Thoracic aorta (tissue), 2 donors: Measurements from ENCODE around the gene TNNI2. TPM values are rescaled to one million over a fixed set of nuclear protein-coding genes. Genes with fewer than 3 reads are reported as not detected.

Experiments
- ATAC-seq: fragments of 150-250 bp; one replicate; pipeline ENCODE4 v1.8.0; 2017; ENCODE audit warnings: low read depth; ENCODE audit not compliant: insufficient number of reproducible peaks, low FRiP score
- DNase-seq: peaks from one replicate; pipeline ENCODE4 v3.0.0-alpha.2; 2020; ENCODE audit warnings: low spot score
- H3K27ac ChIP-seq, 2 donors: fragments of 200-600 bp; sonication (generic); 1 replicate in 1 of 2; 2 replicates in 1 of 2; pipeline ENCODE4 v1.5.1; 2016; ENCODE audit warnings: mild to moderate bottlenecking in 2 of 2, moderate library complexity in 2 of 2
- H3K27me3 ChIP-seq: fragments of 200-600 bp; sonication (generic); replicated peaks from 2 replicates; pipeline ENCODE4 v1.6.0; 2016; ENCODE audit warnings: mild to moderate bottlenecking; ENCODE audit not compliant: insufficient read depth
- H3K36me3 ChIP-seq: fragments of 200-600 bp; sonication (generic); one replicate; pipeline ENCODE4 v1.5.1; 2016
- H3K4me1 ChIP-seq, 2 donors: fragments of 200-600 bp; sonication (generic); 1 replicate in 1 of 2; 2 replicates in 1 of 2; pipeline versions ENCODE4 v1.5.1 to v1.6.0; 2016; ENCODE audit warnings: low read depth in 2 of 2, mild to moderate bottlenecking in 1 of 2; ENCODE audit not compliant: control insufficient read depth in 1 of 2
- H3K4me3 ChIP-seq: fragments of 200-600 bp; sonication (generic); 2 replicates; pipeline ENCODE4 v1.5.1; 2016; ENCODE audit warnings: mild to moderate bottlenecking
- H3K9me3 ChIP-seq: fragments of 200-600 bp; sonication (generic); 2 replicates; pipeline ENCODE4 v1.5.1; 2016
- total RNA-seq, 2 donors: library from RNA; depleted of rRNA; stranded (reverse); fragments of >200 nt; gene quantifications; one replicate each; pipeline versions ENCODE4 v1.1.0 to v1.2.3, GENCODE V29; 2016
- TF ChIP-seq, protein P1 (sequence below): fragments of 200-600 bp; sonication (generic); IDR thresholded peaks from one replicate; pipeline ENCODE4 v1.5.1; 2019; ENCODE audit warnings: antibody characterized with exemption

TNNI2 gene
- total RNA-seq, 2 donors from 2014 or later, result not detected

DNA sequence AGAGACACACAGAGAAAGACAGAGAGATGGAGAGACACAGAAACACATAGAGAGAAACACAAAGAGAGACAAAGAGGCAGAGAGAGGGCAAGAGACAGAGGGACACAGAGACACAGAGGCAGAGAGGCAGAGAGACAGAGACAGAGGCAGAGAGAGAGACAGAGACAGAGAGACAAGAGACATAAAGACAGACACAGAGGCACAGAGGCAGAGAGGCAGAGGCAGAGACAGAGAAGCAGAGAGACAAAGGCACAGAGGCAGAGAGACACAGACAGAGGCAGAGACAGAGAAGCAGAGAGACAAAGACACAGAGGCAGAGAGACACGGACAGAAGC lies 6.3 kb downstream of the TNNI2 start:
- ATAC-seq, result no peak
- TF ChIP-seq, protein P1, sequence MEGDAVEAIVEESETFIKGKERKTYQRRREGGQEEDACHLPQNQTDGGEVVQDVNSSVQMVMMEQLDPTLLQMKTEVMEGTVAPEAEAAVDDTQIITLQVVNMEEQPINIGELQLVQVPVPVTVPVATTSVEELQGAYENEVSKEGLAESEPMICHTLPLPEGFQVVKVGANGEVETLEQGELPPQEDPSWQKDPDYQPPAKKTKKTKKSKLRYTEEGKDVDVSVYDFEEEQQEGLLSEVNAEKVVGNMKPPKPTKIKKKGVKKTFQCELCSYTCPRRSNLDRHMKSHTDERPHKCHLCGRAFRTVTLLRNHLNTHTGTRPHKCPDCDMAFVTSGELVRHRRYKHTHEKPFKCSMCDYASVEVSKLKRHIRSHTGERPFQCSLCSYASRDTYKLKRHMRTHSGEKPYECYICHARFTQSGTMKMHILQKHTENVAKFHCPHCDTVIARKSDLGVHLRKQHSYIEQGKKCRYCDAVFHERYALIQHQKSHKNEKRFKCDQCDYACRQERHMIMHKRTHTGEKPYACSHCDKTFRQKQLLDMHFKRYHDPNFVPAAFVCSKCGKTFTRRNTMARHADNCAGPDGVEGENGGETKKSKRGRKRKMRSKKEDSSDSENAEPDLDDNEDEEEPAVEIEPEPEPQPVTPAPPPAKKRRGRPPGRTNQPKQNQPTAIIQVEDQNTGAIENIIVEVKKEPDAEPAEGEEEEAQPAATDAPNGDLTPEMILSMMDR, result no peak
- H3K36me3 ChIP-seq, result no peaks in the 10 kb centered on the region
- no peak overlapping the region for H3K4me3 ChIP-seq
- H3K9me3 ChIP-seq, result no peaks in the 10 kb centered on the region
- no peak for DNase-seq
- no peaks in the 10 kb centered on the region for H3K4me1 ChIP-seq
- H3K27me3 ChIP-seq, result no peaks in the 10 kb centered on the region
- no peak overlapping the region for H3K27ac ChIP-seq

DNA sequence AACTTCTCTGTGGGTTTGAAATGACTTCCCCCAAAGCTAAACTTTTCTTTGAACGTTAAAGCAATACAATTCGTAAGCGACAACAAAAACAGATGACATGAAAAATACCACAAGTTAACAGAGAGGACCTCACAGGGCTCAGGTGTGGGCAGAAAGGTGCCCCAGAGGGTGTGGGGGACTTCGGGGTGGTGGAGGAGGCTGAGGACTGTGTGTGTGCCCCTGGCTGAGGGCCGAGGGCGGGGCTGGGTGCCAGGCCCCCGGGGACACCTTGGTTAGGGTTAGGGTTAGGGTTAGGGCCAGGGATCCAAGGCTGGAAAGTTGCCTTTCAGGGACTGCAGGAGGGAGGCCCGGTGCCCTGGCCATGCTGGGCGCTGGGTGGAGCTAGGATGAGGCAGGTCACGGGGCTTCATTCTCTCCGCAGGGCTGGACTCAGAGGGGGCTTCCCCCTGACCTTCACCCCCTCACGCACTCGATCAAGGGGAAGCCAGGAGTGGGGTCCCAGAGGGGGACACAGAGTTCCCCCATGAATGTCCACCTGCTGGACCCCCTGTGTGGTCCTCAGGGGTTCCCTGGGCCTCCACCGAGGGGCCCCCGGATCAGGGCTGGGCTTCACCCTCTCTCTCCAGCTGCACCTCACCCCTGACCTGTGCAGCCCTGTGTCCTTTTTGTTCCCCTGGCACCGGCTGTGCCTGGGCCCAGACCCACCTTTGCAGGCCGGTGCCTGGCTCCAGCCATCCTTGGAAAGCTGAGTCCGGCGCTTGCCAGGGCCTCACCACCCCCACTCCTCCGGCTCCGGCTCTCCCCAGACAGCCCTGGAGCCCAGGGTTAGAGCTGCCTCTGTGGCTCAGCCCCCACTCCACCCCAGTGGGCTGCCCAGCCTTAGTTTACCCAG lies 7.0 kb downstream of the TNNI2 start:
- H3K27me3 ChIP-seq, result no peaks in the 10 kb centered on the region
- DNase-seq (no peak), ATAC-seq (no peak)
- H3K27ac ChIP-seq, result no peak overlapping the region
- H3K4me1 ChIP-seq, result no peaks in the 10 kb centered on the region
- TF ChIP-seq, protein P1, result no peak
- H3K36me3 ChIP-seq, result no peaks in the 10 kb centered on the region
- no peaks in the 10 kb centered on the region for H3K9me3 ChIP-seq
- H3K4me3 ChIP-seq, result no peak overlapping the region

DNA sequence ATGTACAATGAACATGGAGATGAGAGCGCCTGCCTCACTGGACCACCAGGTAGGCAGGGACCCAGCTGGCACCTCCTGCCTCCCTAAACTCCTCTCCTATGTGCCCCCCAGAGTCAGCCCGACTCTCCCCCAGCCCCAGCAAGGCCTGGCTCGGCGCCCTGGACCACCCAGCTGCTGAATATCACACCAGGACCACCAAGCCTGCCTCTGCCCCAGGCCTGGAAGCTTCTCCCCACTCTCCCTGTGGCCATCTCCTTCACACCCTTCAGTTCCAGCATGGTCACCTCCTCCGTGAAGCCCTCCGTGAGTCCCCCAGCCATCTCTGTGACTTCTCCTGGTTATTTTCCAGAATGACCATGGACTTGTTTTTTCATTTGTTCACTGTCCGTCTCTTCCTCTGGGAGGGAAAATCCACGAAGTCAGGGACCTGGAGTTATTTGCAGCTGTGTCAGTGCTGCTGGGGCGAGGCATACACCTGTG lies 7.7 kb downstream of the TNNI2 start:
- Histone ChIP-seq H3K4me3 (no peak overlapping the region), H3K4me1 (peaks cover 0 to 4% of the 10 kb centered on the region in 2 donors), H3K9me3 (no peaks in the 10 kb centered on the region), H3K36me3 (no peaks in the 10 kb centered on the region), H3K27me3 (no peaks in the 10 kb centered on the region), H3K27ac (no peak overlapping the region)
- ATAC-seq (no peak), DNase-seq (no peak)
- TF ChIP-seq, protein P1, result no peak

GRCh38 chr11:1847006-1847735 lies 8.4 kb downstream of the TNNI2 start:
- Histone ChIP-seq H3K36me3 (no peaks in the 10 kb centered on the region), H3K4me1 (peaks cover 0 to 4% of the 10 kb centered on the region in 2 donors), H3K9me3 (no peaks in the 10 kb centered on the region), H3K27me3 (no peaks in the 10 kb centered on the region), H3K27ac (no peak overlapping the region), H3K4me3 (no peak overlapping the region)
- ATAC-seq (no peak), DNase-seq (no peak)
- TF ChIP-seq, protein P1, result no peak

DNA sequence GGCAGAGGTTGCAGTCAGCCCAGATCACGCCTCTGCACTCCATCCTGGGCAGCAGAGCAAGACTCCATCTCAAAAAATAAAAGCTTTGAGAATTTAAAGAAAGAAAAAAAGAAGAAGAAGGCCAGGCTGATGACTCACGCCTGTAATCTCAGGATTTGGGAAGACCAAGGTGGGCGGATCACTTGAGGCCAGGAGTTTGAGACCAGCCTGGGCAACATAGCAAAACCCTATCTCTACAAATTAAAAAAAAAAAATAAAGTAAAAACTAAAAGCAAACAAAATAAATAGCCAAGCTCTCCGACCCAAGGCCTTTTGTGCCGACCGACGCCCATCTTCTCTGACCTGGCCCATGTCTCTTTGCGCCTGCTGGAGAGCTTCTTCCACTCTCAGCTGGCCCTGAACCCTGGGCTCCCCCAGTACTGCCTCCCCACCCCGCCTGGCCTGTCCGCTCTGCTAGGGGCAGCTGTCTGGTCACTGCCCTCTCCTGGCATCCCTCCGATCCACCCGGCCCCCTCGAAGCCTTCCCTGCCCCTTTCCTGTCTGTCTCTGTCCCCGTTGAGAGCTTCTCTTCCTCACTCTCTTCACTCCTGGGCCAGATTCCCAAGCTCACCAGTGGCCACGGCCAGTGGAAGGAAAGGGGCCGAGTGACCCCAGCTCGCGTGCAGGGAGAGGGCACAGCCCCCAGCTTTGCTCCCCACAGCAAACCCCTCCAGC lies 9.3 kb downstream of the TNNI2 start:
- TF ChIP-seq, protein P1, result no peak
- no peaks in the 10 kb centered on the region for H3K9me3 ChIP-seq
- no peaks in the 10 kb centered on the region for H3K36me3 ChIP-seq
- peaks cover 0 to 4% of the 10 kb centered on the region in 2 donors for H3K4me1 ChIP-seq
- DNase-seq (no peak), ATAC-seq (no peak)
- H3K4me3 ChIP-seq, result no peak overlapping the region
- no peak overlapping the region for H3K27ac ChIP-seq
- H3K27me3 ChIP-seq, result no peaks in the 10 kb centered on the region
